Activated naive CD4-positive, alpha-beta T cell (primary cell): ENCODE results near the gene ELFN2.

Experiments
- DNase-seq, 4 experiments: peaks; one replicate each; lab custom pipeline; 2025; lab: John Stamatoyannopoulos, UW

ELFN2 gene

GRCh38 chr22:37354670-37355069 is 72.6 kb downstream of the ELFN2 start:
- no peak for DNase-seq

- no peak for DNase-seq
Observed at GRCh38 chr22:37354261-37354660, 73.0 kb downstream of the ELFN2 start.

GRCh38 chr22:37353839-37354238 is 73.4 kb downstream of the ELFN2 start:
- no peak for DNase-seq

GRCh38 chr22:37352481-37352880 is 74.8 kb downstream of the ELFN2 start:
- no peak for DNase-seq

- DNase-seq, result no peak
Observed at GRCh38 chr22:37351232-37351631, 76.0 kb downstream of the ELFN2 start.

- DNase-seq, result no peak
Observed at GRCh38 chr22:37349043-37349814, 78.0 kb downstream of the ELFN2 start.

- DNase-seq, result no peak
Observed at GRCh38 chr22:37346505-37346895, 80.8 kb downstream of the ELFN2 start.

GRCh38 chr22:37345863-37346504 is 81.3 kb downstream of the ELFN2 start:
- no peak for DNase-seq

GRCh38 chr22:37344735-37345449 is 82.4 kb downstream of the ELFN2 start:
- no peak for DNase-seq

GRCh38 chr22:37343863-37344734 is 83.2 kb downstream of the ELFN2 start:
- no peak for DNase-seq

- DNase-seq, result no peak
Observed at GRCh38 chr22:37343348-37343747, 83.9 kb downstream of the ELFN2 start.

- no peak for DNase-seq
Observed at GRCh38 chr22:37342065-37342464, 85.2 kb downstream of the ELFN2 start.

- no peak for DNase-seq
Observed at GRCh38 chr22:37340331-37341262, 86.7 kb downstream of the ELFN2 start.

GRCh38 chr22:37338539-37339246 is 88.6 kb downstream of the ELFN2 start:
- DNase-seq, result no peak

- no peak for DNase-seq
Observed at GRCh38 chr22:37337204-37337943, 89.9 kb downstream of the ELFN2 start.

GRCh38 chr22:37336579-37336978 is 90.7 kb downstream of the ELFN2 start:
- no peak for DNase-seq

- no peak for DNase-seq
Observed at GRCh38 chr22:37335806-37336199, 91.5 kb downstream of the ELFN2 start.

- DNase-seq, result no peak
Observed at GRCh38 chr22:37334859-37335805, 92.1 kb downstream of the ELFN2 start.
